OCI-LY1 (cell line): ENCODE results near the gene RPS6KA2.

Source experiments
- H2AFZ ChIP-seq: fragments of 200-600 bp; sonication (generic), shearing (Covaris generic); 2 replicates; pipeline ENCODE4 v1.6.0; 2014; ENCODE audit warnings: antibody characterized with exemption, mild to moderate bottlenecking, low read length
- H3F3A ChIP-seq: fragments of 200-600 bp; sonication (generic), shearing (Covaris generic); 2 replicates; pipeline ENCODE4 v1.6.0; 2014; ENCODE audit warnings: mild to moderate bottlenecking, antibody characterized with exemption, low read length, moderate library complexity; ENCODE audit not compliant: insufficient read depth
- H3K27ac ChIP-seq: fragments of 200-600 bp; sonication (generic); 2 replicates; pipeline ENCODE4 v1.5.1; 2014; ENCODE audit warnings: low read length, mixed run types, mild to moderate bottlenecking, low read depth; ENCODE audit not compliant: poor library complexity, severe bottlenecking
- H3K27me3 ChIP-seq: fragments of 200-600 bp; sonication (generic); 2 replicates; pipeline ENCODE4 v1.6.0; 2014; ENCODE audit warnings: antibody characterized with exemption, mild to moderate bottlenecking, low read length, moderate library complexity; ENCODE audit not compliant: insufficient read depth
- H3K36me3 ChIP-seq: fragments of 200-600 bp; sonication (generic); 2 replicates; pipeline ENCODE4 v1.6.1; 2014; ENCODE audit warnings: mild to moderate bottlenecking, antibody characterized with exemption, low read length, moderate library complexity, mixed read lengths; ENCODE audit not compliant: insufficient read depth
- H3K4me1 ChIP-seq: fragments of 200-600 bp; sonication (generic); 2 replicates; pipeline ENCODE4 v1.5.1; 2014; ENCODE audit warnings: mild to moderate bottlenecking, low read length, moderate library complexity; ENCODE audit not compliant: insufficient read depth, severe bottlenecking
- H3K4me2 ChIP-seq: fragments of 200-600 bp; sonication (generic), shearing (Covaris generic); 2 replicates; pipeline ENCODE4 v1.6.1; 2014; ENCODE audit warnings: low read length
- H3K4me3 ChIP-seq: fragments of 200-600 bp; sonication (generic); 2 replicates; pipeline ENCODE4 v1.5.1; 2014; ENCODE audit warnings: low read length, low read depth, mild to moderate bottlenecking, mixed read lengths; ENCODE audit not compliant: poor library complexity, severe bottlenecking
- H3K79me2 ChIP-seq: fragments of 200-600 bp; shearing (Covaris generic); 2 replicates; pipeline ENCODE4 v1.6.1; 2016; ENCODE audit warnings: mixed run types, low read length, mixed read lengths; ENCODE audit not compliant: insufficient read depth
- H3K9ac ChIP-seq: fragments of 200-600 bp; sonication (generic), shearing (Covaris generic); 2 replicates; pipeline ENCODE4 v1.6.1; 2014; ENCODE audit warnings: mild to moderate bottlenecking, low read length, mixed read lengths
- H3K9me2 ChIP-seq: fragments of 200-600 bp; sonication (generic), shearing (Covaris generic); 2 replicates; pipeline ENCODE4 v1.6.1; 2014; ENCODE audit warnings: low read depth, mild to moderate bottlenecking, low read length, mixed read lengths
- H3K9me3 ChIP-seq: fragments of 200-600 bp; shearing (Covaris generic); 2 replicates; pipeline ENCODE4 v1.6.1; 2014; ENCODE audit warnings: low read length, mixed read lengths
- H4K20me1 ChIP-seq: fragments of 200-600 bp; sonication (generic), shearing (Covaris generic); 2 replicates; pipeline ENCODE4 v1.6.0; 2016; ENCODE audit warnings: mild to moderate bottlenecking, low read length; ENCODE audit not compliant: insufficient read depth
- EZH2 ChIP-seq: fragments of 200-600 bp; sonication (generic), shearing (Covaris generic); IDR thresholded peaks from 2 replicates; pipeline ENCODE4 v1.8.0; 2017; ENCODE audit warnings: borderline replicate concordance, mixed run types, mild to moderate bottlenecking, antibody characterized with exemption, low read length, moderate library complexity, mixed read lengths
- TF ChIP-seq, protein P1 (sequence below): fragments of 200-600 bp; sonication (generic), shearing (Covaris generic); IDR thresholded peaks from 2 replicates; pipeline ENCODE4 v1.5.1; 2017; ENCODE audit warnings: mild to moderate bottlenecking, antibody characterized with exemption, low read length, moderate library complexity, mixed read lengths

Gene RPS6KA2

DNA sequence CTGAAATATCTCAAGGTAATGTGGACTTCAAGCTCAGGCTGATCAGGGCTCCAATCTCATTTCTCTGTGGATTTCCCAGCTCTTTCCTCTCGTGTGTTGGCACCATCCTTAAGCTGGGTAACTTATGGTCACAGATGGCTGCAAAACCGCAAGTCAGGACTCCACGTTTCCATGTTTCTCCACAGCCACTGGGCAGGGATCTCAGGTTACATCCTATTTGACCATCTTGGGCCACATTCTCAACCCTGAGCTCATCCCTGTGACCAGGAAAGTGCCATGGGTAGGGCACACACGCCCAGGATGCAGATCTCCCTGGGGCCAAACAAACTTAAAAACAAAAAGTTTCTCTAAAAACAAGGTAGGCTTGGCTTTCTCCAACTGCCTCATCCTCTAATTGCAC is 15.4 kb downstream of the RPS6KA2 start:
- Histone ChIP-seq H3K27me3 (0 out of 2 replicates have a peak, but pooled peaks cover 4% of the 10 kb centered on the region), H3K4me2 (no peak overlapping the region), H3F3A (no peaks in the 10 kb centered on the region), H3K4me1 (no peaks in the 10 kb centered on the region), H3K27ac (no peak overlapping the region), H3K4me3 (no peak overlapping the region), H3K36me3 (no peaks in the 10 kb centered on the region), H3K9me2 (no peaks in the 10 kb centered on the region), H2AFZ (no peak overlapping the region), H4K20me1 (no peaks in the 10 kb centered on the region), H3K9ac (no peak overlapping the region), H3K9me3 (no peaks in the 10 kb centered on the region), H3K79me2 (no peaks in the 10 kb centered on the region)
- TF ChIP-seq, protein P1, sequence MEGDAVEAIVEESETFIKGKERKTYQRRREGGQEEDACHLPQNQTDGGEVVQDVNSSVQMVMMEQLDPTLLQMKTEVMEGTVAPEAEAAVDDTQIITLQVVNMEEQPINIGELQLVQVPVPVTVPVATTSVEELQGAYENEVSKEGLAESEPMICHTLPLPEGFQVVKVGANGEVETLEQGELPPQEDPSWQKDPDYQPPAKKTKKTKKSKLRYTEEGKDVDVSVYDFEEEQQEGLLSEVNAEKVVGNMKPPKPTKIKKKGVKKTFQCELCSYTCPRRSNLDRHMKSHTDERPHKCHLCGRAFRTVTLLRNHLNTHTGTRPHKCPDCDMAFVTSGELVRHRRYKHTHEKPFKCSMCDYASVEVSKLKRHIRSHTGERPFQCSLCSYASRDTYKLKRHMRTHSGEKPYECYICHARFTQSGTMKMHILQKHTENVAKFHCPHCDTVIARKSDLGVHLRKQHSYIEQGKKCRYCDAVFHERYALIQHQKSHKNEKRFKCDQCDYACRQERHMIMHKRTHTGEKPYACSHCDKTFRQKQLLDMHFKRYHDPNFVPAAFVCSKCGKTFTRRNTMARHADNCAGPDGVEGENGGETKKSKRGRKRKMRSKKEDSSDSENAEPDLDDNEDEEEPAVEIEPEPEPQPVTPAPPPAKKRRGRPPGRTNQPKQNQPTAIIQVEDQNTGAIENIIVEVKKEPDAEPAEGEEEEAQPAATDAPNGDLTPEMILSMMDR = no peak
- no peak for TF ChIP-seq EZH2

DNA sequence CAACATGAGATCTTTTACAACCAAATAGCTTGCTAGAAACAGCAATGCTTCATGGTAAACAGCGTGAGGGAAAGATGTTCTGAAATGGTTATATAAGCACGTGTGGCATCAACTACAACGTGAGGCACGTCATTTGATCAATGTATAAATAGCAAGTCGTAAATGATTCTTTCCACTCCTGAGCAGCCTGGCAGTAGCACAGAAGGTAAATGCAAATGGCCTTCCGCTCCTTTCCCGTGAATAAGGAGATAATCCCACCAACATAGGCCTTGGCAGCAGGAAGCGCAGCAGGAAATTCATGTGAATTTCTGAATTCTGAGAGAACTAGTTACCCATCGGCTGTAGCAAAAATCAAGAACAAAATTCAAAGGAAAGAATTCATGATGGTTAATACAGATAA is 17.0 kb downstream of the RPS6KA2 start:
- Histone ChIP-seq H3K4me2 (no peak overlapping the region), H3K36me3 (no peaks in the 10 kb centered on the region), H2AFZ (no peak overlapping the region), H4K20me1 (no peaks in the 10 kb centered on the region), H3F3A (no peaks in the 10 kb centered on the region), H3K9me2 (no peaks in the 10 kb centered on the region), H3K4me1 (no peaks in the 10 kb centered on the region), H3K27ac (no peak overlapping the region), H3K4me3 (no peak overlapping the region), H3K9me3 (no peaks in the 10 kb centered on the region), H3K9ac (no peak overlapping the region), H3K27me3 (0 out of 2 replicates have a peak, but pooled peaks cover 4% of the 10 kb centered on the region), H3K79me2 (no peaks in the 10 kb centered on the region)
- no peak for TF ChIP-seq EZH2
- TF ChIP-seq, protein P1 = no peak

DNA sequence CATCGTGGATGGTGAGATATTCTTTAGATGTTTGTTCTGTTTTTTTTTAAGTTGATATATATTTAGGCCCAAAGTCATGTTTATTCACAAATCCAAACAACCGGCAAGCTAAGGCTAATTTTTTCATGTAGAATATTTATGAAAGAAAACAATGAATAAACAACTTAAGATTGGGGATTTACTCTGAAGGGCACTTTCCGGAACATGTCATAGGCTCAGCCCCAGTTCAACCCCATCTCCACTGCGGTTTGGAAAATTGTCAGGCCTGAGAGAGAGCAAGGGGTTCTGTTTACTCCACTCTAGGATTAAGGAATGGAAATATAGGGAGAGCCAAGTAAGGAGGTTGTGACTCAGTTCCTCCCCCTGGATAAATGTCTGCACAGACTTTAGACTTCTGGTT is 18.3 kb downstream of the RPS6KA2 start:
- TF ChIP-seq EZH2 = no peak
- TF ChIP-seq, protein P1 = no peak
- H3K79me2 ChIP-seq = no peaks in the 10 kb centered on the region
- no peak overlapping the region for H3K4me2 ChIP-seq
- H3K4me3 ChIP-seq = no peak overlapping the region
- no peaks in the 10 kb centered on the region for H3K4me1 ChIP-seq
- no peaks in the 10 kb centered on the region for H3K9me2 ChIP-seq
- no peak overlapping the region for H2AFZ ChIP-seq
- no peaks in the 10 kb centered on the region for H3F3A ChIP-seq
- H3K9me3 ChIP-seq = no peaks in the 10 kb centered on the region
- H3K36me3 ChIP-seq = no peaks in the 10 kb centered on the region
- H3K27me3 ChIP-seq = 0 out of 2 replicates have a peak, but pooled peaks cover 4% of the 10 kb centered on the region
- no peaks in the 10 kb centered on the region for H4K20me1 ChIP-seq
- H3K27ac ChIP-seq = no peak overlapping the region
- no peak overlapping the region for H3K9ac ChIP-seq
